ENCODE data around the gene BCL2.

Gene BCL2

GRCh38 chr18:63161761-63162195 lies 157.8 kb downstream of the BCL2 start:
- no peak overlapping the region for H3K27ac ChIP-seq
- TF ChIP-seq, protein P1, sequence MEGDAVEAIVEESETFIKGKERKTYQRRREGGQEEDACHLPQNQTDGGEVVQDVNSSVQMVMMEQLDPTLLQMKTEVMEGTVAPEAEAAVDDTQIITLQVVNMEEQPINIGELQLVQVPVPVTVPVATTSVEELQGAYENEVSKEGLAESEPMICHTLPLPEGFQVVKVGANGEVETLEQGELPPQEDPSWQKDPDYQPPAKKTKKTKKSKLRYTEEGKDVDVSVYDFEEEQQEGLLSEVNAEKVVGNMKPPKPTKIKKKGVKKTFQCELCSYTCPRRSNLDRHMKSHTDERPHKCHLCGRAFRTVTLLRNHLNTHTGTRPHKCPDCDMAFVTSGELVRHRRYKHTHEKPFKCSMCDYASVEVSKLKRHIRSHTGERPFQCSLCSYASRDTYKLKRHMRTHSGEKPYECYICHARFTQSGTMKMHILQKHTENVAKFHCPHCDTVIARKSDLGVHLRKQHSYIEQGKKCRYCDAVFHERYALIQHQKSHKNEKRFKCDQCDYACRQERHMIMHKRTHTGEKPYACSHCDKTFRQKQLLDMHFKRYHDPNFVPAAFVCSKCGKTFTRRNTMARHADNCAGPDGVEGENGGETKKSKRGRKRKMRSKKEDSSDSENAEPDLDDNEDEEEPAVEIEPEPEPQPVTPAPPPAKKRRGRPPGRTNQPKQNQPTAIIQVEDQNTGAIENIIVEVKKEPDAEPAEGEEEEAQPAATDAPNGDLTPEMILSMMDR (conservative IDR thresholded peaks at IDR 0.05), result no peak
- TF ChIP-seq ZFX (IDR thresholded peaks at IDR 0.05), result no peak

GRCh38 chr18:63161032-63161760 lies 158.4 kb downstream of the BCL2 start:
- H3K27ac ChIP-seq, result no peak overlapping the region

DNA sequence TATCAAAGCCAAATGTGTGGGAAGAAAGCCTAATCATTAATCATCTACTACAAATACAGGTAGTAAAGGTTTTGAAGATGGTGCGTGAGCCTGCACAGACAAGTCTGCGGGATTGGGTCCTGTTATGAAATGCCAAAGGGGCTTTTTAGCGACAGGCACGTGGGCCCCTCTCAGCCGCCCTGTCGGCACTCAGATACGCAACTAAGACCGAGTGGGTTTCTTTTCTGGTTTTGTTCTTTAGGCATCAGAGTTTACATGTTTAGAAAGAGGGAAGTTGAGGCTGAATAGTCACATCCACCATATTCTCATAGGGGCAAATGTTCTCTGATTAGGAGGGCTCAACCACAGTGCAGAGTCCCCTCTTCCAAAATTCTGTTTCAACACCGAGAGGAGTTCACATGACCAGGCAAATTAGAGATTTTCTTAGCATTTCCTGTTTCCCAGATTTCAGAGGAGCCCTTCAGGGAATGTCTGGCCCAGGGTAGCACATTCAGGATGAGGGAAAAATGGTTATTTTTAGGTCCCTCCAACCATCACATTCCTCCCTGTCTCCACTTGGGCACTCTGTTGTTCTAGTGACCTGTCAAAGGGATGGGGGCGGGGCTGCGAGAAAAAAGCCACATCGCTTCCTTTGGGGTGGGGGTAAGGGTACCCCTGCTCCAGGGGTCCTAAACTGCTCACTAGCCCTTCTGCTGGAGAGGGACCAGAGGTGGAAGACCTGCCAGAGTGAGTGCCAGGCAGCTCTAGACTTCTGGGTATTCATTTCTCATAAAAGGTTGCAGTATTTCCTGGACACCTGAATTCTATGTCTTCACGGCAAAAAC lies 159.2 kb downstream of the BCL2 start:
- no peak overlapping the region for H3K27ac ChIP-seq
- TF ChIP-seq, protein P1 (conservative IDR thresholded peaks at IDR 0.05), result no peak
- no peak for TF ChIP-seq ZFX (IDR thresholded peaks at IDR 0.05)

More at GRCh38 chr18:63161032-63161760, 158.4 kb downstream of the BCL2 start:
- TF ChIP-seq ZFX (IDR thresholded peaks at IDR 0.05), result no peak
- TF ChIP-seq, protein P1 (conservative IDR thresholded peaks at IDR 0.05), result no peak

DNA sequence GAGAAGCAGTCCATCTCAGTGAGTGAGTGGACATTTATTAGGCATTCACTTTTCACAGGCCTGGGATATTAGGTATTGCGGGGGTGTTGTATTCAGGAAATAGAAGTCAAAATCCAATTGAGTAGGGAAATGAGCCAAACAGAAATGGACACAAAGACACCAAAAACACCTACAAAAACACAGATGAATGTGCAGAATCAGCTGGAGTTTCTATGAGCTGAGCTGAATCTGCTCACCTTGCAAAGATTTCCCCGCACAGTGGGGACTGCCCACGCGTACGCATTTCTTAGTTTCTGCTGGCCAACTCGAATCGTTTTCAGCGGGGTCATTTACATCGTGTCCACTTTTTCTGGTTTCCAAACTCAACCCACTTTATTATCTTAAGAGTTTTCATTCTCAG lies 160.0 kb downstream of the BCL2 start:
- H3K27ac ChIP-seq, result no peak overlapping the region
- TF ChIP-seq ZFX (IDR thresholded peaks at IDR 0.05), result no peak
- TF ChIP-seq, protein P1 (conservative IDR thresholded peaks at IDR 0.05), result no peak

DNA sequence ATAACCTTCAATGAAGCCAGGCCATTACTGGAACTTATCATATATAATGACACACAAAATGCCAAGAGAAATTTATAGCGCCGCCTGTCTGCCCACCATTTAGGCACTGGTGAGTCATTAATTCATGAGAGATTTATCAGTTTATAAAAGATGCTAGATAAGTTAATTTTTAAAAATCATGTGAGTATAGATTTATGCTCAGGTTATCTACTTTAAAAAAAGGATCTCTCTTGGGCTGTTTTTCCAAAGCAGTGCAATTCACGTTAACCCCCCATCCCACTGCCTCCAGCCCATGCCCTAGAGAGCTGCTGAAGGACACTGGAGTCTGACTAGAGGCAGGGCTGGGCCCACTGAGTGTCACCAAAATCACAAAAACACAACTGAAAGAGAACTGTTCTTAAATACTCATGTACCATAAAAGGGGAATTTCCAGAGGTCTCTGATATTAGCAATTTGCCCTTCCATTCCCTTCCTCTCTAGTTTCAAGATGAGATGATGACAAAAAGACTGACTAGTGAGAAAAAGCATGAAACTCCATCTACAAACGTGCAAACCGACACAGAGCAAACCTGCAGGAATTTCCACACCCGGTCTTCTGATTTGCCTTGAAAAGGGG lies 160.8 kb downstream of the BCL2 start:
- H3K27ac ChIP-seq, result no peak overlapping the region
- no peak for TF ChIP-seq ZFX (IDR thresholded peaks at IDR 0.05)
- TF ChIP-seq, protein P1 (conservative IDR thresholded peaks at IDR 0.05), result no peak

DNA sequence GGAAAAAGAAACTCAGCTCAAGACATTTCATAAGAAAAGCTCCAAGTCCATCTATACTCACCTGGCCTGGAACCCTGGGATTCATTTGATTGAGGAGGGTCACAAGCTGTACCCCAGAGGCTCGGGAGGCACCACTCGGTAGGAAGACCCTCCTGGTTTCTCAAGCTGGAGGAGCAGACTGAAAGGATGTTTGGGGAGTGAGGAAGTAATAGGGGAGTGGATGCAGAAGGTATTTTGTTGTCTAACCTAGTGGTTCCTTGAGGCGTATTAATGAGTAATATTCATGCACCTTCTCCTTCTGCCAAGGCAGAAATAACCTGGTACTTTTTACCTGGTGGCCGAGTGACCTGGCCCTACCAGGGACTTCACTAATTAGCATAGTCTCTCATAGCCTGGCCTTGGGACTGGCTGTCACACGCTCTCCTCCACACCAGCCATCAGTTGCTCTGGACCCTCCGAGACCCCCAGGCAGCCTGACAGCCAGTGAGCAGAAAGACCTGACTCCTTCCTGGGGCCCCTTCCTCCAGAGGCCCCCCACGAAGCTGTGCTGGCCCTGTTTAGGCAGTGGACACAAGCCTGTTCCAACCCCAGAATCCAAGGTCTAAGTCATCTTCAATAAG lies 161.4 kb downstream of the BCL2 start:
- H3K27ac ChIP-seq, result no peak overlapping the region
- TF ChIP-seq ZFX (IDR thresholded peaks at IDR 0.05), result no peak
- TF ChIP-seq, protein P1 (conservative IDR thresholded peaks at IDR 0.05), result no peak

Measured in C4-2B (cell line).